NCI-H2107 treated with DMSO at 0.1 percent for 48 hours (cell line): ENCODE results near the gene GLMN.
"Not testable (repeated sequence)": the region's sequence is repeated elsewhere in the genome, so short reads cannot be mapped to it uniquely, and the experiment has no call there.

Experiments
- DNase-seq: peaks from one replicate; lab custom pipeline; 2025; ENCODE audit not compliant: unreplicated experiment; lab: John Stamatoyannopoulos, UW

Gene GLMN

DNA sequence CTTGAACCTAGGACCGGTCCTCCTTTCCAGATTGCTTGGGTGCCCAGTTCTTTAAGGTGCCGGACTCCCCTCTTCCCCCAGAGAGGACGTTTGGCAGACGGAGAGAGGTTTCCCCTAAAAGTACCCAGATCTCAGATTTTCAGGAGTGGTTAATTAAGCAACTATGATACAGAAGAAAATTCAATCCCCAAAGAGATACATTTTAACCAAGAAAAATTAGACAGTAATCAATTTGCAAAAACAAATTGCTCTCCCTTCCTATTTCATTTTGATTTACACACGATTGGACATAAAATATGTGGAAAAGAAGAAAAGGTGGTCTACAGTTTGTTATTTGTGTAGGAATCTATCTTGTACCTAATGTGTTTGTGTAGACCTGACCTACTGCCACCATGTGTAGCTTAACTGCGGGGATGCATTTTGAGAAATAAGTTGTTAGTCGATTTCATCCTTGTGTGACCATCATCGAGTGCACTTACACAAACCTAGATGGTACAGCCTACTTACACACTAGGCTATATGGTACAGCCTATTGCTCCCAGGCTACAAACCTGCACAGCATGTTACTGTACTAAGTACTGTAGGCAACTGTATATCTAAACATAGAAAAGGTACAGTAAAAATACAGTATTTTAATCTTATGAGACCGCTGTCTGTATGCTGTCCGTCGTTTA is 827 bp upstream of the GLMN start:
- DNase-seq, result no peak

DNA sequence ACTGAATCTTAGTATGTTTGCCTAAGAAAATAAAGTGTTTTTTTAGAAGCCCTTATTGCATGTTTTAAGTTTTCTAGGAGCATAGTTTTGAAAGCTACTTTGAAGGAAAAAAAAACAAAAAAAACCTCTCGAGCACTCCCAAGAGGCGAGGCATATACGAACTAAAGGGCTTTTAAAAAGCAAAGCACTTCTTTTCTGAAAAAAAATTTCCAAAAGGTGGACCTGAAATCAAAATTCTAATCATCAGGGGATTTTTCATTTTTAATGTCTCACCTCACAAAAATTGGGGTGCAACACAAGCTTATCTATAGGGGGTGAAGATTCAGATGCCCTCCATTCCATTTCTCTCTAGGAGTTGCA is 594 bp downstream of the GLMN start:
- peak; percentile 42 for DNase-seq

GRCh38 chr1:92291372-92291999 is 7.3 kb downstream of the GLMN start:
- peak; percentile 70 for DNase-seq

- not testable (repeated sequence) for DNase-seq
Measured at GRCh38 chr1:92281411-92281810, 17.4 kb downstream of the GLMN start.

DNA sequence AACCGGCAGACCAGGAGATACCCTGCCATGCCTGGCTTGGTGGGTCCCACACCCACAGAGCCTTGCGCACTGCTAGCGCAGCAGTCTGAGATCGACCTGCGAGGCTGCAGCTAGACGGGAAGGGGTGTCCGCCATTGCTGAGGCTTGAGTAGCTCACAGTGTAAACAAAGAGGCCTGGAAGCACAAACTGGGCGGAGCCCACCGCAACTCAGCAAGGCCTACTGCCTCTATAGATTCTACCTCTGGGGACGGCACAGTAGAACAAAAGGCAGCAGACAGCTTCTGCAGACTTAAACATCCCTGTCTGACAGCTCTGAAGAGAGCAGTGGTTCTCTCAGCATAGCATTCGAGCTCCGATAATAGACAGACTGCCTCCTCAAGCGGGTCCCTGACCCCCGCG is 19.0 kb downstream of the GLMN start:
- DNase-seq, result not testable (repeated sequence)

- DNase-seq, result no peak
Measured at GRCh38 chr1:92277105-92277723, 21.6 kb downstream of the GLMN start.

GRCh38 chr1:92276082-92276481 is 22.7 kb downstream of the GLMN start:
- no peak for DNase-seq

GRCh38 chr1:92274939-92275338 is 23.8 kb downstream of the GLMN start:
- no peak for DNase-seq

- no peak for DNase-seq
Measured at GRCh38 chr1:92273039-92273438, 25.7 kb downstream of the GLMN start.

GRCh38 chr1:92262516-92262915 is 36.3 kb downstream of the GLMN start:
- no peak for DNase-seq

GRCh38 chr1:92259350-92259749 is 39.4 kb downstream of the GLMN start:
- DNase-seq, result no peak

GRCh38 chr1:92254714-92255113 is 44.1 kb downstream of the GLMN start:
- DNase-seq, result not testable (repeated sequence)

DNA sequence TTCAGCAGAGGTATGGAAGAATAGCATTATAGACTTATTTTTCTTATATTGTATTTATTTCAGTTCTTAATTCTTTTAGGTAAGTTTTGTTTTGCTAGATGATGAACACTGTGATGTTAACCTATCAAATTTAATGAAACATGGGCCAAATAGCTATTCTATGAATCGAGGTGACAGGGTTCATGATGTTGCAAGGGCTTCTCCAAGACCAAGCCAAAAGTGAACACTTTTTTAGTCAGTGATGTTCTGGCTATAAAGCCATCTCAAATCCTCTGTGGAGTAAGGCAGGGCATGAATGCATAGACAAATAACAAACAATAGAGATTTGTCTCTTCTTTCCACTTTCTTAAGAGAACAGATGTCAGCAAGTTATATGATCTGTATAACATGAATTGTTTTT is 54.4 kb downstream of the GLMN start:
- no peak for DNase-seq

- no peak for DNase-seq
Measured at GRCh38 chr1:92240034-92240433, 58.8 kb downstream of the GLMN start.

GRCh38 chr1:92230736-92231135 is 68.1 kb downstream of the GLMN start:
- DNase-seq, result no peak

GRCh38 chr1:92228401-92228800 is 70.4 kb downstream of the GLMN start:
- no peak for DNase-seq

- no peak for DNase-seq
Measured at GRCh38 chr1:92219028-92219427, 79.8 kb downstream of the GLMN start.

DNA sequence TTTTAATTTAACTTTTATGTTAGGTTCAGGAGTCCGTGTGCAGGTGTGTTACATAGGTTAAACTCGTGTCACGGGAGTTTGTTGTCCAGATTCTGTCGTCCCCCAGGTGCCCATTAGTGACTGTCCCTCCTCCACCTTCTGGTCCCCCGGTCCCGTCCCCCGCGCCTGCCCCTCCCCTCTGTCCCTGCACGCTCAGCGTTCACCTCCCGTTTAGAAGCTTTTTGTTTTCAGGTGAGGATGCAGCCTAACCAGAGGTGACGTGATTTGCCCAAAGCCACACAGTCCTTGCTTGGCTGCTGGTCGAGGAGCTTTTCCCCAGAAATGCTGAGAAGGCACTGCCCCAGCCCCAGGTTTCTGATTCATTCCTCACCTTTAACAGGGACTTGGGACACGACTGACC is 80.2 kb downstream of the GLMN start:
- no peak for DNase-seq

GRCh38 chr1:92217721-92218120 is 81.1 kb downstream of the GLMN start, which contains the start of gene C1orf146:
Gene C1orf146, plus strand, starts transcription at chr1:92217915. Its CDS starts 13,506 bp downstream, at chr1:92231421.
- no peak for DNase-seq

- DNase-seq, result no peak
Measured at GRCh38 chr1:92211166-92211565, 87.6 kb downstream of the GLMN start.

GRCh38 chr1:92210701-92211100 is 88.1 kb downstream of the GLMN start:
- DNase-seq, result no peak

DNA sequence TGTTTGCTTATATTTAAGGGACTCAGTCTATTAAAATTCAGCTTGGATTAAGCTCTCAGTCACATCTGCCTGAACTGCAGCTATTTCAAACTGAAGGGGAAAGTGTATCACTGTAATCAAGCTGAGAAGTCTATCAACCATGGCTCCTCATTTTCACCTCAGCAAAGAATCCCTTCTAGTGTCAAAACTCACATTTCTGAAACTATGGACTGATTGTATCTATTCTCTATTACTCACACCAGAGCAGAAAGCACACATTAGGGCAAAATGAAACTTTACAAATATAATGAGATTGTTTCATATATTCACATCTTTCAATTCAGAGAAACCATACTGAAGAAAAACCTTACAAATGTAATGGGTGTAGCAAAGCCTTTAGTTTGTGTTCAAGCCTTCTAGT is 95.7 kb downstream of the GLMN start:
- no peak for DNase-seq
